ENCODE data around the gene NDUFV3.

Gene NDUFV3

GRCh38 chr21:42923553-42924432, 30.7 kb downstream of the NDUFV3 start (continued):
- TF ChIP-seq, protein P1, sequence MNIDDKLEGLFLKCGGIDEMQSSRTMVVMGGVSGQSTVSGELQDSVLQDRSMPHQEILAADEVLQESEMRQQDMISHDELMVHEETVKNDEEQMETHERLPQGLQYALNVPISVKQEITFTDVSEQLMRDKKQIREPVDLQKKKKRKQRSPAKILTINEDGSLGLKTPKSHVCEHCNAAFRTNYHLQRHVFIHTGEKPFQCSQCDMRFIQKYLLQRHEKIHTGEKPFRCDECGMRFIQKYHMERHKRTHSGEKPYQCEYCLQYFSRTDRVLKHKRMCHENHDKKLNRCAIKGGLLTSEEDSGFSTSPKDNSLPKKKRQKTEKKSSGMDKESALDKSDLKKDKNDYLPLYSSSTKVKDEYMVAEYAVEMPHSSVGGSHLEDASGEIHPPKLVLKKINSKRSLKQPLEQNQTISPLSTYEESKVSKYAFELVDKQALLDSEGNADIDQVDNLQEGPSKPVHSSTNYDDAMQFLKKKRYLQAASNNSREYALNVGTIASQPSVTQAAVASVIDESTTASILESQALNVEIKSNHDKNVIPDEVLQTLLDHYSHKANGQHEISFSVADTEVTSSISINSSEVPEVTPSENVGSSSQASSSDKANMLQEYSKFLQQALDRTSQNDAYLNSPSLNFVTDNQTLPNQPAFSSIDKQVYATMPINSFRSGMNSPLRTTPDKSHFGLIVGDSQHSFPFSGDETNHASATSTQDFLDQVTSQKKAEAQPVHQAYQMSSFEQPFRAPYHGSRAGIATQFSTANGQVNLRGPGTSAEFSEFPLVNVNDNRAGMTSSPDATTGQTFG (tag by site-specific recombination; IDR thresholded peaks at IDR 0.05; ENCODE audit: borderline replicate concordance) = no peak
- TF ChIP-seq ZNF626 (tag by site-specific recombination; IDR thresholded peaks at IDR 0.05) (no peak), HOXA7 (CRISPR knock-in tag; IDR thresholded peaks at IDR 0.05; ENCODE audit: borderline replicate concordance) (no peak), ZNF610 (tag by site-specific recombination; IDR thresholded peaks at IDR 0.05; ENCODE audit: borderline replicate concordance) (peak; percentile 96), KLF1 (tag by site-specific recombination; IDR thresholded peaks at IDR 0.05) (peak; percentile 70), ZNF266 (tag by site-specific recombination; IDR thresholded peaks at IDR 0.05; ENCODE audit: low read depth) (no peak), ZNF707 (tag by site-specific recombination; IDR thresholded peaks at IDR 0.05) (no peak), REST (tag by site-specific recombination; IDR thresholded peaks at IDR 0.05) (peak; percentile 42; the same call in 1 of the 2 replicates), ZNF248 (tag by site-specific recombination; IDR thresholded peaks at IDR 0.05) (no peak), ZNF670 (tag by site-specific recombination; IDR thresholded peaks at IDR 0.05; ENCODE audit: low read depth) (no peak), ZNF239 (tag by site-specific recombination; IDR thresholded peaks at IDR 0.05) (peak; percentile 74; the same call in 1 of the 2 replicates), ZNF23 (tag by site-specific recombination; IDR thresholded peaks at IDR 0.05; ENCODE audit: borderline replicate concordance) (no peak; the same call in 1 of the 2 replicates), ZNF354C (tag by site-specific recombination; IDR thresholded peaks at IDR 0.05; ENCODE audit: borderline replicate concordance, low read depth) (no peak), KLF7 (tag by site-specific recombination; IDR thresholded peaks at IDR 0.05; ENCODE audit: borderline replicate concordance) (peak; percentile 99), ZFHX2 (tag by site-specific recombination; conservative IDR thresholded peaks at IDR 0.05) (peak; percentile 48), ZNF621 (tag by site-specific recombination; IDR thresholded peaks at IDR 0.05) (no peak), SP7 (tag by site-specific recombination; IDR thresholded peaks at IDR 0.05) (peak; percentile 86), ZNF416 (tag by site-specific recombination; IDR thresholded peaks at IDR 0.05) (no peak), ZNF311 (tag by site-specific recombination; IDR thresholded peaks at IDR 0.05; ENCODE audit: borderline replicate concordance) (no peak), ZNF292 (tag by site-specific recombination; IDR thresholded peaks at IDR 0.05; ENCODE audit: borderline replicate concordance, low read depth) (no peak), GLIS2 (tag by site-specific recombination; IDR thresholded peaks at IDR 0.05) (no peak), ZNF394 (tag by site-specific recombination; IDR thresholded peaks at IDR 0.05; ENCODE audit: borderline replicate concordance) (peak; percentile 74; the same call in 1 of the 2 replicates), ZNF514 (tag by site-specific recombination; IDR thresholded peaks at IDR 0.05) (no peak), KLF16 (tag by site-specific recombination; IDR thresholded peaks at IDR 0.05) (peak; percentile 80), HOXD13 (CRISPR knock-in tag; IDR thresholded peaks at IDR 0.05; ENCODE audit: borderline replicate concordance) (no peak), ZNF677 (tag by site-specific recombination; IDR thresholded peaks at IDR 0.05) (no peak), RBAK (tag by site-specific recombination; IDR thresholded peaks at IDR 0.05) (no peak), ZNF223 (tag by site-specific recombination; IDR thresholded peaks at IDR 0.05) (peak; percentile 81), ZNF426 (tag by site-specific recombination; IDR thresholded peaks at IDR 0.05) (no peak), ZBTB8A (tag by site-specific recombination; IDR thresholded peaks at IDR 0.05) (peak; percentile 59)
- TF ChIP-seq, protein P2, sequence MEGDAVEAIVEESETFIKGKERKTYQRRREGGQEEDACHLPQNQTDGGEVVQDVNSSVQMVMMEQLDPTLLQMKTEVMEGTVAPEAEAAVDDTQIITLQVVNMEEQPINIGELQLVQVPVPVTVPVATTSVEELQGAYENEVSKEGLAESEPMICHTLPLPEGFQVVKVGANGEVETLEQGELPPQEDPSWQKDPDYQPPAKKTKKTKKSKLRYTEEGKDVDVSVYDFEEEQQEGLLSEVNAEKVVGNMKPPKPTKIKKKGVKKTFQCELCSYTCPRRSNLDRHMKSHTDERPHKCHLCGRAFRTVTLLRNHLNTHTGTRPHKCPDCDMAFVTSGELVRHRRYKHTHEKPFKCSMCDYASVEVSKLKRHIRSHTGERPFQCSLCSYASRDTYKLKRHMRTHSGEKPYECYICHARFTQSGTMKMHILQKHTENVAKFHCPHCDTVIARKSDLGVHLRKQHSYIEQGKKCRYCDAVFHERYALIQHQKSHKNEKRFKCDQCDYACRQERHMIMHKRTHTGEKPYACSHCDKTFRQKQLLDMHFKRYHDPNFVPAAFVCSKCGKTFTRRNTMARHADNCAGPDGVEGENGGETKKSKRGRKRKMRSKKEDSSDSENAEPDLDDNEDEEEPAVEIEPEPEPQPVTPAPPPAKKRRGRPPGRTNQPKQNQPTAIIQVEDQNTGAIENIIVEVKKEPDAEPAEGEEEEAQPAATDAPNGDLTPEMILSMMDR (tag by site-specific recombination; IDR thresholded peaks at IDR 0.05) = peak; percentile 97
